A549 (cell line): ENCODE results near the gene VIPR2. TPM values are rescaled to one million over a fixed set of nuclear protein-coding genes. Genes with fewer than 3 reads are reported as not detected.

ENCODE experiments used
- ATAC-seq, 2 experiments: fragments of 200-7000 bp in 1 of 2; fragments of >200 bp in 1 of 2; cut with Nextera tagmentation in 1 of 2; cut with Tn5 transposase in 1 of 2; 3 replicates each; pipeline versions ENCODE4 v1.8.0 to v1.9.1; 2018 to 2020; ENCODE audit warnings: mild to moderate bottlenecking in 1 of 2, moderate library complexity in 1 of 2
- CTCF ChIA-PET: fragments of 300-600 bp; sonication (Branson Sonifier 250); formaldehyde crosslinking; extraction: SDS; loops from one replicate; lab custom pipeline; 2021; ENCODE audit warnings: antibody characterized with exemption, inconsistent platforms; lab: Yijun Ruan, JAX
- POLR2A ChIA-PET: fragments of 350-600 bp; formaldehyde crosslinking; extraction: SDS; loops from one replicate; lab custom pipeline; 2021; ENCODE audit warnings: antibody characterized with exemption, inconsistent platforms; lab: Yijun Ruan, JAX
- DNase-seq, 2 experiments: peaks; one replicate each; pipeline versions ENCODE4 v3.0.0 to v3.0.0-alpha.2; 2011 to 2016; ENCODE audit warnings: low read depth in 1 of 2, low spot score in 1 of 2
- FAIRE-seq: peaks from 2 replicates; lab custom pipeline; 2011; peaks lifted over from hg19 to GRCh38; lab: Jason Lieb, UNC
- H3K27ac ChIP-seq, 2 experiments: fragments of >200 bp; sonication (Bioruptor Twin); formaldehyde crosslinking; 3 replicates each; pipeline ENCODE4 v1.5.1; 2016 to 2017
- H3K4me1 ChIP-seq: fragments of >200 bp; sonication (Bioruptor Twin); formaldehyde crosslinking; 3 replicates; pipeline ENCODE4 v1.6.1; 2016
- H3K4me2 ChIP-seq: fragments of >200 bp; sonication (Bioruptor Twin); formaldehyde crosslinking; 3 replicates; pipeline ENCODE4 v1.6.1; 2016
- H3K4me3 ChIP-seq: fragments of >200 bp; sonication (Bioruptor Twin); formaldehyde crosslinking; 3 replicates; pipeline ENCODE4 v1.5.1; 2016
- H3K9me3 ChIP-seq: fragments of >200 bp; sonication (Bioruptor Twin); formaldehyde crosslinking; 3 replicates; pipeline ENCODE4 v1.6.1; 2016
- BHLHE40 ChIP-seq: IDR thresholded peaks from 2 replicates; pipeline ENCODE4 v1.6.1; 2012; ENCODE audit warnings: low read depth, low read length, inconsistent platforms
- CTCF ChIP-seq: fragments of >200 bp; sonication (Bioruptor Twin); formaldehyde crosslinking; IDR thresholded peaks from 3 replicates; pipeline ENCODE4 v1.5.1; 2016
- E2F6 ChIP-seq: IDR thresholded peaks from 2 replicates; pipeline ENCODE4 v1.6.1; 2012; ENCODE audit warnings: low read depth, borderline replicate concordance
- EHMT2 ChIP-seq: fragments of 200-600 bp; sonication (generic); IDR thresholded peaks from 2 replicates; pipeline ENCODE4 v1.6.1; 2016; ENCODE audit warnings: antibody characterized with exemption, low read depth, mild to moderate bottlenecking, moderate library complexity
- ELK1 ChIP-seq: fragments of 150-350 bp; IDR thresholded peaks from 2 replicates; pipeline ENCODE4 v1.6.1; 2014; ENCODE audit warnings: low read depth, mild to moderate bottlenecking, low read length
- EP300 ChIP-seq, 2 experiments: fragments of >200 bp; sonication (Bioruptor Twin); formaldehyde crosslinking; IDR thresholded peaks; 2 replicates in 1 of 2; 3 replicates in 1 of 2; pipeline ENCODE4 v1.6.1; 2016 to 2017
- ESRRA ChIP-seq: fragments of 150-350 bp; IDR thresholded peaks from 2 replicates; pipeline ENCODE4 v1.6.1; 2014; ENCODE audit warnings: mild to moderate bottlenecking, low read length, borderline replicate concordance
- FOSB ChIP-seq: fragments of 250-450 bp; sonication (Bioruptor Pico); IDR thresholded peaks from 2 replicates; pipeline ENCODE4 v1.5.0; 2020; ENCODE audit warnings: mild to moderate bottlenecking, moderate library complexity
- FOSL2 ChIP-seq, 2 experiments: fragments of 450-650 bp in 1 of 2; fragments of >200 bp in 1 of 2; sonication (Bioruptor Twin) in 1 of 2; formaldehyde crosslinking; IDR thresholded peaks; 2 replicates each; pipeline versions ENCODE4 v1.5.0 to v1.6.1; 2016 to 2020; ENCODE audit warnings: mild to moderate bottlenecking in 1 of 2, moderate library complexity in 1 of 2
- GATA3 ChIP-seq: IDR thresholded peaks from 2 replicates; pipeline ENCODE4 v1.6.1; 2012; ENCODE audit warnings: borderline replicate concordance
- HDAC2 ChIP-seq: fragments of 200-600 bp; sonication (generic); IDR thresholded peaks from 2 replicates; pipeline ENCODE4 v1.6.1; 2016
- HEYL ChIP-seq: fragments of 250-450 bp; sonication (Bioruptor Pico); IDR thresholded peaks from 2 replicates; pipeline ENCODE4 v1.8.0; 2021; ENCODE audit warnings: mild to moderate bottlenecking, moderate library complexity
- HMGXB4 ChIP-seq: fragments of 250-450 bp; sonication (Bioruptor Pico); IDR thresholded peaks from 2 replicates; pipeline ENCODE4 v1.5.0; 2021; ENCODE audit warnings: mild to moderate bottlenecking, moderate library complexity, borderline replicate concordance
- HOXB5 ChIP-seq: fragments of 250-450 bp; sonication (Bioruptor Pico); IDR thresholded peaks from 2 replicates; pipeline ENCODE4 v1.5.0; 2020; ENCODE audit warnings: mild to moderate bottlenecking, moderate library complexity
- KDM1A ChIP-seq: fragments of 200-600 bp; sonication (generic); IDR thresholded peaks from 2 replicates; pipeline ENCODE4 v1.6.1; 2016; ENCODE audit warnings: low read depth, mild to moderate bottlenecking
- NPAS2 ChIP-seq: fragments of 250-450 bp; sonication (Bioruptor Pico); IDR thresholded peaks from 2 replicates; pipeline ENCODE4 v1.8.0; 2022; ENCODE audit warnings: mild to moderate bottlenecking, moderate library complexity, borderline replicate concordance
- NR3C1 ChIP-seq: fragments of >200 bp; sonication (Bioruptor Twin); formaldehyde crosslinking; IDR thresholded peaks from 3 replicates; pipeline ENCODE4 v1.6.1; 2017
- PBX3 ChIP-seq: IDR thresholded peaks from 2 replicates; pipeline ENCODE4 v1.6.1; 2012
- PHF8 ChIP-seq: fragments of 200-600 bp; sonication (generic); IDR thresholded peaks from 2 replicates; pipeline ENCODE4 v1.6.1; 2016; ENCODE audit warnings: low read depth, mild to moderate bottlenecking, antibody characterized with exemption, moderate library complexity, borderline replicate concordance
- POLR2AphosphoS2 ChIP-seq: conservative IDR thresholded peaks from 2 replicates; pipeline ENCODE4 v1.6.1; 2012; ENCODE audit warnings: low read length, improper control_type of control experiment, inconsistent platforms
- RNF2 ChIP-seq: fragments of 200-600 bp; sonication (generic); IDR thresholded peaks from 2 replicates; pipeline ENCODE4 v1.6.1; 2016; ENCODE audit warnings: low read depth, mild to moderate bottlenecking, antibody characterized with exemption, moderate library complexity, borderline replicate concordance
- SMC3 ChIP-seq: fragments of >200 bp; sonication (Bioruptor Twin); formaldehyde crosslinking; IDR thresholded peaks from 3 replicates; pipeline ENCODE4 v1.6.1; 2018; ENCODE audit warnings: inconsistent platforms
- SREBF2 ChIP-seq: fragments of 450-650 bp; IDR thresholded peaks from 2 replicates; pipeline ENCODE4 v1.6.1; 2014; ENCODE audit warnings: mild to moderate bottlenecking, moderate library complexity
- TP53 ChIP-seq: fragments of 250-450 bp; sonication (Bioruptor Pico); IDR thresholded peaks from 2 replicates; pipeline ENCODE4 v1.5.0; 2021; ENCODE audit warnings: mild to moderate bottlenecking, moderate library complexity
- ZC3H11A ChIP-seq: fragments of 450-650 bp; IDR thresholded peaks from 2 replicates; pipeline ENCODE4 v1.6.1; 2014; ENCODE audit warnings: antibody characterized with exemption, mild to moderate bottlenecking
- ZNF302 ChIP-seq: fragments of 250-450 bp; sonication (Bioruptor Pico); IDR thresholded peaks from 2 replicates; pipeline ENCODE4 v1.9.0; 2021; ENCODE audit warnings: inconsistent platforms, mild to moderate bottlenecking, moderate library complexity
- ZSCAN20 ChIP-seq: fragments of 250-450 bp; sonication (Bioruptor Pico); IDR thresholded peaks from 2 replicates; pipeline ENCODE4 v1.8.0; 2022; ENCODE audit warnings: mild to moderate bottlenecking, moderate library complexity
- WGBS: methylation state at CpG from one replicate; pipeline ENCODE4 v1.1.6; 2017; ENCODE audit errors: missing lambda C conversion rate; 5-methylcytosine and 5-hydroxymethylcytosine counted together
- polyA plus RNA-seq, 4 experiments: library from polyadenylated mRNA; depleted of rRNA in 3 of 4; stranded (reverse); fragments of >200 nt; fragmentation: RNase III in 1 of 4; extraction: RNeasy Plus Mini Kit Qiagen cat#74134 plus additional on column Dnase treatment in 1 of 4; gene quantifications; 2 replicates in 3 of 4; 3 replicates in 1 of 4; pipeline ENCODE4 v1.2.3, GENCODE V29; 2011 to 2017

The VIPR2 gene
- polyA plus RNA-seq, 2 of the 4 experiments (the other 2 are of a cell fraction): not detected

- ChIA-PET CTCF (no interaction called here), POLR2A (no interaction called here)
- Histone ChIP-seq H3K9me3 (peaks cover 9% of the 10 kb centered on the region; the same call in 2 of the 3 replicates), H3K27ac (no peak overlapping the region), H3K4me1 (no peaks in the 10 kb centered on the region), H3K4me3 (no peak overlapping the region), H3K4me2 (no peak overlapping the region)
- TF ChIP-seq EP300 (IDR thresholded peaks at IDR 0.05) (no peak), NPAS2 (CRISPR knock-in tag) (no peak), EHMT2 (no peak), TP53 (CRISPR knock-in tag) (no peak), SREBF2 (no peak), SMC3 (no peak), KDM1A (no peak), BHLHE40 (no peak), FOSL2 (IDR thresholded peaks at IDR 0.05) (no peak), FOSL2 (CRISPR knock-in tag; IDR thresholded peaks at IDR 0.05) (no peak), ZSCAN20 (CRISPR knock-in tag) (no peak), HEYL (CRISPR knock-in tag) (no peak), ZC3H11A (no peak), PBX3 (no peak), HDAC2 (no peak), ZNF302 (CRISPR knock-in tag) (no peak), E2F6 (no peak), POLR2AphosphoS2 (no peak), PHF8 (no peak)
- no peak for DNase-seq
- WGBS: 75% methylated on average over 22 of the region's 22 CpGs
- ATAC-seq: peak; percentile 17 to 49; a peak in 3 of 6 replicates
- FAIRE-seq: no peak
These were observed 147.2 kb downstream of the VIPR2 start for GRCh38 chr7:158997471-158997870.

GRCh38 chr7:158997110-158997453 lies 147.6 kb downstream of the VIPR2 start:
- 84% methylated on average over 32 of the region's 32 CpGs for WGBS
- H3K9me3 ChIP-seq: peaks cover 9% of the 10 kb centered on the region; the same call in 2 of the 3 replicates
- FAIRE-seq: no peak
- no peak overlapping the region for H3K27ac ChIP-seq
- no peak overlapping the region for H3K4me2 ChIP-seq
- no peak overlapping the region for H3K4me3 ChIP-seq
- CTCF ChIA-PET: no interaction called here
- ATAC-seq: no peak
- POLR2A ChIA-PET: no interaction called here
- DNase-seq: no peak
- TF ChIP-seq POLR2AphosphoS2 (no peak), EHMT2 (no peak), HEYL (CRISPR knock-in tag) (no peak), HOXB5 (CRISPR knock-in tag) (no peak), ESRRA (no peak), FOSL2 (IDR thresholded peaks at IDR 0.05) (no peak), FOSL2 (CRISPR knock-in tag; IDR thresholded peaks at IDR 0.05) (no peak), ELK1 (no peak), HMGXB4 (CRISPR knock-in tag) (no peak), KDM1A (no peak), CTCF (no peak), NR3C1 (no peak), RNF2 (no peak), ZNF302 (CRISPR knock-in tag) (no peak), FOSB (no peak), GATA3 (no peak), HDAC2 (no peak), TP53 (CRISPR knock-in tag) (no peak)
- no peaks in the 10 kb centered on the region for H3K4me1 ChIP-seq
